Activated CD8-positive, alpha-beta memory T cell treated with anti-CD3 and anti-CD28 coated beads, Interleukin-2, amount 50 U/mL, for 4 hours (primary cell): ENCODE data around the gene MSN.
"Not testable (repeated sequence)": the region's sequence is repeated elsewhere in the genome, so short reads cannot be mapped to it uniquely, and the experiment has no call there.

ENCODE experiments used
- DNase-seq: peaks from one replicate; pipeline ENCODE4 v3.0.0-alpha.2; 2020

Gene MSN

GRCh38 chrX:65667503-65668376 is at the start of gene MSN:
TSS of gene MSN (plus strand) at chrX:65667654. CDS start at chrX:65667842, 188 bp downstream.
- peak; percentile 78 for DNase-seq

DNA sequence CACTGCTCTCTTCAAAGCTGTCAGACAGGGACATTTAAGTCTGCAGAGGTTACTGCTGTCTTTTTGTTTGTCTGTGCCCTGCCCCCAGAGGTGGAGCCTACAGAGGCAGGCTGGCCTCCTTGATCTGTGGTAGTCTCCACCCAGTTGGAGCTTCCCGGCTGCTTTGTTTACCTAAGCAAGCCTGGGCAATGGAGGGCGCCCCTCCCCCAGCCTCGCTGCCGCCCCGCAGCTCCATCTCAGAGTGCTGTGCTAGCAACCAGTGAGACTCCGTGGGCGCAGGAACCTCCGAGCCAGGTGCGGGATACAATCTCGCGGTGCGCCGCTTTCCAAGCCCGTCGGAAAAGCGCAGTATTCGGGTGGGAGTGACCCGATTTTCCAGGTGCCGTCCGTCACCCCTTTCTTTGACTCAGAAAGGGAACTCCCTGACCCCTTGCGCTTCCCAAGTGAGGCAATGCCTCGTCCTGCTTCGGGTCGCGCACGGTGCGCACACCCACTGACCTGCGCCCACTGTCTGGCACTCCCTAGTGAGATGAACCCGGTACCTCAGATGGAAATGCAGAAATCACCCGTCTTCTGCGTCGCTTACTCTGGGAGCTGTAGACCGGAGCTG is 47.3 kb upstream of the MSN start:
- DNase-seq: not testable (repeated sequence)

GRCh38 chrX:65630771-65631170 is 36.7 kb upstream of the MSN start:
- DNase-seq: no peak

DNA sequence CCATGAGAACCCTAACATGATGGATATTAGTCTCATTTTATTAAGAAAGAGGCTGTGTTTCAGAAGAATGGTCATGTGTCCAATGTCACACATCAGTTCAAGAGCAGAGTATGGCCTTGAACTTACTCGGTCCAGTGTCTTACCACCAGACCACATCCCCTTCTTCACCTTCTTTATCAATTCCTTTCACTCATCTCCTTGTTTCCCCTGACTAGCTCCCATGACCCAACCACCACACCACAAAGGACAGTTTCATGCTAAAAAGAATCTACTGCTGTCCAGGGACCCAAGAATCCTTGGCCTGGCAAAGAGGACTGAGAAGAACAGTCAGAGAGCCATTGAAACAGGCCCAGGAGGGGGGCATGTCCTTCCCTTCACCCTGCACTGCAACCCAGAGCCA is 33.6 kb upstream of the MSN start:
- no peak for DNase-seq

GRCh38 chrX:65634732-65635131 is 32.7 kb upstream of the MSN start:
- DNase-seq: no peak

DNA sequence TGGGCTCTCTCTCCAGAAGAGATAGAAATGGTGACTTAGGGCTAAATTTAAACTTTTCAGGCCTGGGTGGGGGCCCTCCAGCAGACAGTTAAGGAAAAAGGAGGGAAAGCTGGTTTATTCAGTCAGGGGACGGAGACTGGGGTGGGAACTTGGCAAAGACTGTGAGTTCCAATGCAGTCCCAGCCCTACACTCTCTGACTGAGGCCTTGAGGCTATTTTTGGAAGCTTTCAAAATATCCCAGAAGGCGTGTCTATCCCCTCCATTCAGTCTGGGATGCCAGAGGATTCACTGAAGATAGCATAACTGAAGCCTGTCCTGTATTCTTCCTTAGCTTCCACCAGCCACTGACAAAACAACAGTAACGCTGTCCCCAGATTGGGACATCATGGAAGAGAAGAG is 32.1 kb upstream of the MSN start:
- DNase-seq: no peak

DNA sequence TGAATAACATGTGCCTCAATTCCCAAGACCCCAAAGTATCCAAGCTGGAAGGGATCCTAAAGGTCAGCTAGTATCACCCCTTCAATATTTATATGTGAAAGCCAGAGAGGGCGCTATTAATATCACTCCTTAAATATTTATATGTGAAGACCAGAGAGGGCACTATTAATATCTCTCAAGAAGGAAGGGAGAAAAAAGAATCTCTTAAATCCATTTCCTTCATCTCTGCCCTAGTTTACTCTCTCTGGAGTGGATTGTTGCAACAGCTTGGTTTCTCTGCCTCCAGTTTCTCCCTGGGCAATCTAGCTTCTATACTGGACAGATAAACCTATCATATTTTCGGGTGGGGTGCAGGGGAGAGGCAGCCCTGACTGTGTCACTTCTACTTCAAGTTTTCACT is 31.6 kb upstream of the MSN start:
- DNase-seq: no peak

GRCh38 chrX:65636261-65636660 is 31.2 kb upstream of the MSN start:
- not testable (repeated sequence) for DNase-seq

DNA sequence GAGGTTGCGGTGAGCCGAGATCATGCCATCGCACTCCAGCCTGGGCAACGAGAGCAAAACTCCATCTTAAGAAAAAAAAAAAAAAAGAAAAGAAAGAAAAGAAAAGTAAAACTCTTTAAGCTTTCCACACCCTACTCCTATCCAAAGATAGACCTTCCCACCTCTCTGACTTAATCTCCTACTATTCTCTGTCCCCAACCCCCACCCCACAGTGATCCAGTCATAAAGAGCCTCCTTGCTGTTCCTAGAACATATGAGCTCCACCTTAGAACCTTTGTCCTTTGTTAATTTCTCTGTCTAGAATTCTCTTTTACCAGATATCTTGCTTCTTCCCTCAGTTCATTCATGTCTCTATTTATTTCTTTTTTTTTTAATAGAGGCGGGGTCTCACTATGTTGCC is 30.1 kb upstream of the MSN start:
- no peak for DNase-seq

GRCh38 chrX:65642914-65643491 is 24.5 kb upstream of the MSN start:
- DNase-seq: no peak

DNA sequence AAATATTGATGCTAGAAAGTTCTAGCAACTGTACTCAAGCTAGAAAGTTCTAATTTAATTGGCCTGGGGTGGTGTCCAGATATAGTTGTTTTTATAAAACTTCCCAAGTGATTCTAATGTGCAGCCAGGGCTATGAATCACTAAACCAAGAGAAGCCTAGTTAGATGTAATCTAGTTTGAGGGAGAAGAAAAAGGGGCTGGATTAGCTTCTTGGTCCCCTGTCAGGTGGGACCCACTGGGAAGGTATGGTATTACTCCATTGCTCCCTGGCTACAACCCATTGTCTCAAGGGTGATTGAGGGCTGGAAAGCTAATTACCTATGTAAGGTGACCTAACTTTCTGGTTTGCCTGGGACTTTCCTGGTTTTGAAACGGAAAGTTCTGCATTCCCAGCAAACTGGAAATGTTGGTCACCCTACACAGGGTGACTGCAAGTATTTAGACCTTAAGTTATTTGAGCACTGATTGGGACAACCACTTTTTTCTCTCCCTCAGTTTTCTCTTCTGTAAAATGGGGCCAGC is 23.9 kb upstream of the MSN start:
- no peak for DNase-seq

GRCh38 chrX:65644621-65645289 is 22.7 kb upstream of the MSN start:
- DNase-seq: peak; percentile 27

DNA sequence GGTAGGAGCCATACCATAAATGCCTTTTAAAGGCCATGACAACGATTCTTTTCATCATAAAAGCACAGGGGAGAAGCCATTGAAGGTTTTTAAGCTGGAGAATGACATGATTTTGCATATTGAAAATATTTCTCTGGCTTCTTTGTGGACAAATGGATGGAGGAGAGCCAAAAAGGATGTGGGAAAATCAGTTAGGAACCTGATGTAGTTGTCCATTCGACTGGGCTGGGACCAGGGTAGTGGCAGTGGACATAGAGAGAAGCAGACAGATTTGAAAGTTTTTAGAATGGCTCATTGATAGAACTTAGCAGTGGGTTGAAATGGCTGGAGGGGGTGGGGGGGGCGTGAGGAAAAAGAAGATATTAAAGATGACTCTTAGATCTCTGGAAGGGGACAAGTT is 19.7 kb upstream of the MSN start:
- DNase-seq: no peak

- no peak for DNase-seq
These were observed 15.4 kb upstream of the MSN start for GRCh38 chrX:65652098-65652497.

DNA sequence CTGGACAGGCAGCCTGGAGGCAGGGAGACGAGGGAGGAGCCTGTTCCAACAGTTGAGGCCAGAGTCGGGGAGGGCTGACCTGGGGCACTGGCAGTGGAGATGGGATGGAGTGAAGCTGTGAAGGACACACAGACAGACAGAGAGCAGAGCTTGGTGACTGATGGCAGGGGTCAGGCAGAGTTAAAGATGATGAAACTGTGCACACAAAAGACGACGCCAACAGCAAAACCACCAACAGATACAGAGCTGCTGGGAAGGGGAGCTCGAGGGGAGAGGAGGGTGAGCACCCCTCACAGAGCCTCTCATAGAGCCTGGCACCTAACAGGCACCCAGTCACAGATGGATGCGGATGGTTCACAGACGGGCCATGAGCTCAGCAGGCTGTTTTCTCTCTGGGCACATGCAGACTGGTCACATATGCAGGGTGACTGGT is 10.4 kb upstream of the MSN start:
- DNase-seq: not testable (repeated sequence)

DNA sequence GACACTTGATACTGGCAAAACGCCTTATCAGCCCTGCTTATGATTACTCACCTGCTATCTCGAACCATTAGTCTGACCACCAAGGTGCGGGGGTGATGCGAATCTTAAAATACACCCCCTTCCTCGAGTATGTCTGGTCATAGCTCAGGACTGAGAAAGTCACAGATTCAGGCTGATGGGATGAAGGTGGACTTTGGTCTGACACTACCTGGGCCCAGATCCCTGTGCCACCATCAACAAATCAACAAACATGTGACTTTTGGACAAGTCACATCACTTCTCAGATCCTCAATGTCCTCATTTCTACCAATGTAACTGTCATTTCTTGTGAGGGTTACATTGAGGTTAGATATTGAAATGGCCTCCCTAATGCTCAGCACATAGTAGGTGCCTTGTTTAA is 9.8 kb upstream of the MSN start:
- DNase-seq: no peak

- no peak for DNase-seq
These were observed 9.2 kb upstream of the MSN start for GRCh38 chrX:65658229-65658628.

DNA sequence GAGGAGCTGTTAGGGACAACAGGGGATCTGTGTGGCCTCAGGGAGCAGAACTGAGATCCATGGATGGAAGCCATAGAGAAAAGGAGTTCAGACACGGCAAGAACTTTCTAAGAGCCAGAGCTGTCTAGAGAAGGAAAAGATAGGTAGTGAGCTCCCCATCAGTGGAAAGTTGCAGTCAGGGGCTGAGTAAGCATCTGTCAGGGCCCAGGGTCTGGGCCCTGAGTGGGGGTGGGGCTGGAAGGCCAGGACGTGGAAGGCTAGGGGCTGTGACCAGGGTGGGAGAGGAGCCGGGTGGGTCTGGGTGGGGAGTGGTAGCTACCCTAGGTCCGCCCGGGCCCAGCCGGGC is 324 bp upstream of the MSN start:
- DNase-seq: no peak

DNA sequence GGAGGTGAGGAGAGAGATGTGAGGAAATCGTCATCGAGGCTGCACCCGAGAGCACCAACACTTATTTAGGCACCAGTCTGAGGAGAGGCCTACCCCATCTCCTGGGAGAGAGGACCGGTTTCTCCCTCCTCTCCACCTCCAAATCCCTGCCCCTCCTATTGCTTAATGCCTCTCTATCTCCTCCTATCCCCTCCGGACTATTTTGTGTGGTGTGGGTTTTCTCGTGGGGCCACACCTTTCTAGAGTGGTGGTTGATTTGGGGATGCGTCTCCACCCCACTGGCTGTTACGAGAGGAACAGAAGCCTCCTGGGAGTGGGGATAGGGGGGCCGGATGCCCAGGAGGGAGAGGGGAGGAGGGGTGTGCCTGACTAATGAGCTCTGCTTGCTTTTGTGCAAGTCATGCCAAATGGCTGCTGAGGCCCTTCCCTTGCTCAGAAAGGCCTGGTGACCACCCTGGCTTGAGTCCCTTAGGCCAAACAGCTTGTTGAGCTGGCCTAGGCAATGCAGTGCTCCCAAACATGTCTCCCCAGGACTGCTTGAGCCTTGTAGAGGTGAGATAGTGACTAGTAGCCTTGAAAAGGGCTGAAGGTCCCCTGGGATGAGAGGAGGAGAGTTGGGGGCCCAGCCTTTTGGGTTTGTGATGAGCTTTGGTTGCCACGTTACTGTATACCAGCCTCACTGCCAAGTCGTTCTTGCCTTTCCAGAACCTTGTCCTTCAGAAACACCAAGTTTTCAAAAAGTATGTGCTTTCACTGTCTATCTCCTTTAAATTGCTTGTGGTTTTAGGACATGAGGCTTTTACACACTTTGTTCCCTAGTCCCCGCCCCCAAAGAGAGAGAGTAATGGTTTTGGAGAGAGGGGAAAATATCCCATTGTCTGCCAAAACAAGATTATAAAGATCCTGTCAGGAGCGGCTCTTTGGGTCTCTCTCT is 1.2 kb downstream of the MSN start:
- DNase-seq: peak; percentile 49

- no peak for DNase-seq
These were observed 3.8 kb downstream of the MSN start for GRCh38 chrX:65671286-65671685.

DNA sequence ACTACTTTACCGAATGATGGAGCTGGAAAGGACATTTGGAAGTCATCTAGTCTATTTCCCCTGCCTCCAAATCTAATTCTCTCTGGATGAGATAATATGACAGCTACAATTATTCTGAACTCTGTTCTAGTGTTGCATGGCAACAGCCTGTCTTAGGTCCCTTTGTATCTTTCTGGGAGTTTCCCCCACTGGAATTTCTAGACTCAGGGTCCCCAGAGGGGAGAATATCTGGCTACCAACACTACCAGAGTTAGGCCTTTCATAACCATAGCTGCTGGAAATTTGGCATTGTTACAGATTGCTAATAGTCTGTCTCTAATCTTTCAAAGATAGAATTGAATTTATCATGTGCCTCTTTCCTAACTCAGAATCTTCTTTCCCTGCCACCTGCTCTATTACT is 4.5 kb downstream of the MSN start:
- no peak for DNase-seq

GRCh38 chrX:65673857-65674203 is 6.4 kb downstream of the MSN start:
- DNase-seq: no peak
